ENCODE data around the gene FA2H.

FA2H gene

GRCh38 chr16:74775255-74775654 lies 635 bp upstream of the FA2H start:
- no peaks in the 10 kb centered on the region for H3K36me3 ChIP-seq (ENCODE audit: low read length)
- H3K4me2 ChIP-seq (ENCODE audit: low read depth, low read length, poor library complexity, severe bottlenecking), result peak overlapping the region; percentile 61
- no peaks in the 10 kb centered on the region for H3K9me3 ChIP-seq (ENCODE audit: insufficient read depth, low read length)
- no peaks in the 10 kb centered on the region for H3K9me2 ChIP-seq (replicated peaks; ENCODE audit: insufficient read depth, low read length)
- H3K9ac ChIP-seq (ENCODE audit: low read length), result no peak overlapping the region
- H3F3A ChIP-seq (ENCODE audit: insufficient read depth), result no peaks in the 10 kb centered on the region
- no peak overlapping the region for H2AFZ ChIP-seq (ENCODE audit: low read depth, low read length, severe bottlenecking)
- H3K4me3 ChIP-seq (ENCODE audit: insufficient read depth, low read length, poor library complexity, severe bottlenecking), result peak overlapping the region; percentile 45
- no peaks in the 10 kb centered on the region for H3K79me2 ChIP-seq (ENCODE audit: insufficient read depth, low read length)
- no peak overlapping the region for H3K27ac ChIP-seq (ENCODE audit: low read depth, low read length)
- H4K20me1 ChIP-seq (ENCODE audit: low read depth, low read length), result no peaks in the 10 kb centered on the region
- TF ChIP-seq EZH2phosphoT487 (conservative IDR thresholded peaks at IDR 0.05; ENCODE audit: low read length), result no peak
- no peak for TF ChIP-seq CTCF (IDR thresholded peaks at IDR 0.05; ENCODE audit: insufficient read depth, low read length, poor library complexity, severe bottlenecking)
- no peaks in the 10 kb centered on the region for H3K27me3 ChIP-seq (ENCODE audit: low read length)

- H3F3A ChIP-seq (ENCODE audit: insufficient read depth), result no peaks in the 10 kb centered on the region
- no peaks in the 10 kb centered on the region for H3K36me3 ChIP-seq (ENCODE audit: low read length)
- H3K9ac ChIP-seq (ENCODE audit: low read length), result no peak overlapping the region
- H3K79me2 ChIP-seq (ENCODE audit: insufficient read depth, low read length), result no peaks in the 10 kb centered on the region
- no peaks in the 10 kb centered on the region for H4K20me1 ChIP-seq (ENCODE audit: low read depth, low read length)
- H3K27me3 ChIP-seq (ENCODE audit: low read length), result no peaks in the 10 kb centered on the region
- H2AFZ ChIP-seq (ENCODE audit: low read depth, low read length, severe bottlenecking), result no peak overlapping the region
- peak overlapping the region; percentile 61 for H3K4me2 ChIP-seq (ENCODE audit: low read depth, low read length, poor library complexity, severe bottlenecking)
- H3K9me2 ChIP-seq (replicated peaks; ENCODE audit: insufficient read depth, low read length), result no peaks in the 10 kb centered on the region
- no peak overlapping the region for H3K4me3 ChIP-seq (ENCODE audit: insufficient read depth, low read length, poor library complexity, severe bottlenecking)
- TF ChIP-seq EZH2phosphoT487 (conservative IDR thresholded peaks at IDR 0.05; ENCODE audit: low read length), result no peak
- TF ChIP-seq CTCF (IDR thresholded peaks at IDR 0.05; ENCODE audit: insufficient read depth, low read length, poor library complexity, severe bottlenecking), result no peak
- H3K27ac ChIP-seq (ENCODE audit: low read depth, low read length), result no peak overlapping the region
- no peaks in the 10 kb centered on the region for H3K9me3 ChIP-seq (ENCODE audit: insufficient read depth, low read length)
These were observed 986 bp downstream of the FA2H start for GRCh38 chr16:74773446-74774222.

- Histone ChIP-seq H2AFZ (ENCODE audit: low read depth, low read length, severe bottlenecking) (no peak overlapping the region), H3K9me3 (ENCODE audit: insufficient read depth, low read length) (no peaks in the 10 kb centered on the region), H3K36me3 (ENCODE audit: low read length) (no peaks in the 10 kb centered on the region), H3K27ac (ENCODE audit: low read depth, low read length) (no peak overlapping the region), H3K4me2 (ENCODE audit: low read depth, low read length, poor library complexity, severe bottlenecking) (no peak overlapping the region), H3K79me2 (ENCODE audit: insufficient read depth, low read length) (no peaks in the 10 kb centered on the region), H3K9me2 (replicated peaks; ENCODE audit: insufficient read depth, low read length) (no peaks in the 10 kb centered on the region), H3K27me3 (ENCODE audit: low read length) (no peaks in the 10 kb centered on the region), H4K20me1 (ENCODE audit: low read depth, low read length) (no peaks in the 10 kb centered on the region), H3K4me3 (ENCODE audit: insufficient read depth, low read length, poor library complexity, severe bottlenecking) (no peak overlapping the region), H3F3A (ENCODE audit: insufficient read depth) (no peaks in the 10 kb centered on the region), H3K9ac (ENCODE audit: low read length) (no peak overlapping the region)
- TF ChIP-seq CTCF (IDR thresholded peaks at IDR 0.05; ENCODE audit: insufficient read depth, low read length, poor library complexity, severe bottlenecking), result no peak
These were observed 2.8 kb downstream of the FA2H start for GRCh38 chr16:74771656-74772315.
